ENCODE results near the gene LAPTM5. TPM values are rescaled to one million over a fixed set of nuclear protein-coding genes. Genes with fewer than 3 reads are reported as not detected.
"Not testable (repeated sequence)": the region's sequence is repeated elsewhere in the genome, so short reads cannot be mapped to it uniquely, and the experiment has no call there.

The LAPTM5 gene
- total and polyA plus RNA-seq, 2 donors = 88.6 to 364 TPM

DNA sequence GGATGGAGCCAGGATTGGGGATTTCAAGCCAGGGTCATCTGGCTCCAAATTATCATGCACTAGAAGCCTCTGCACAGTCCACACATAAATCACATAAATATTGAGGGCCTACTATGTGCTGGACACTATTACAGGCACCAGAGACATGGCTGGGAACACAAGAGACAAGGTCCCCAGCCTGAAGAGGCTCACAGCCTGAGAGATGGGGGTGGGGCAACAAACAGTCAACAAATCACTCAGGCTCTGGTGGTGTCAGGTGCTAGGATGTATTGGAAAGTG lies 41.6 kb upstream of the LAPTM5 start:
- Histone ChIP-seq H3K36me3 (ENCODE audit: control insufficient read depth in 2 of 2, insufficient read depth in 2 of 2, low read length in 1 of 2) (no peaks in the 10 kb centered on the region), H3K4me3 (ENCODE audit: low read length in 2 of 2) (no peak overlapping the region), H3K27me3 (ENCODE audit: control insufficient read depth in 2 of 2, insufficient read depth in 1 of 2, low read length in 1 of 2) (peaks cover 0 to 25% of the 10 kb centered on the region in 2 donors), H3K27ac (ENCODE audit: low read depth in 1 of 2, low read length in 1 of 2) (no peak overlapping the region), H3K4me1 (ENCODE audit: control insufficient read depth in 2 of 2, insufficient read depth in 2 of 2, low read length in 2 of 2) (peaks cover 0 to 2% of the 10 kb centered on the region in 2 donors), H3K9me3 (ENCODE audit: control insufficient read depth in 2 of 2, insufficient read depth in 1 of 2, low read length in 1 of 2) (no peaks in the 10 kb centered on the region)
- no peak for DNase-seq (ENCODE audit: low read depth in 6 of 9, low spot score in 9 of 9)

- peaks cover 0 to 2% of the 10 kb centered on the region in 2 donors for H3K4me1 ChIP-seq (ENCODE audit: control insufficient read depth in 2 of 2, insufficient read depth in 2 of 2, low read length in 2 of 2)
- 70% methylated on average over 9 of the region's 9 CpGs for WGBS
- H3K4me3 ChIP-seq (ENCODE audit: low read length in 2 of 2) = no peak overlapping the region
- no peaks in the 10 kb centered on the region for H3K36me3 ChIP-seq (ENCODE audit: control insufficient read depth in 2 of 2, insufficient read depth in 2 of 2, low read length in 1 of 2)
- DNase-seq (ENCODE audit: low read depth in 6 of 9, low spot score in 9 of 9) = no peak
- peak overlapping the region in 1 of 2 donors; percentile 26 for H3K27ac ChIP-seq (ENCODE audit: low read depth in 1 of 2, low read length in 1 of 2)
- H3K27me3 ChIP-seq (ENCODE audit: control insufficient read depth in 2 of 2, insufficient read depth in 1 of 2, low read length in 1 of 2) = peaks cover 0 to 20% of the 10 kb centered on the region in 2 donors
- H3K9me3 ChIP-seq (ENCODE audit: control insufficient read depth in 2 of 2, insufficient read depth in 1 of 2, low read length in 1 of 2) = no peaks in the 10 kb centered on the region
Observed at GRCh38 chr1:30798389-30799232, 41.0 kb upstream of the LAPTM5 start.

DNA sequence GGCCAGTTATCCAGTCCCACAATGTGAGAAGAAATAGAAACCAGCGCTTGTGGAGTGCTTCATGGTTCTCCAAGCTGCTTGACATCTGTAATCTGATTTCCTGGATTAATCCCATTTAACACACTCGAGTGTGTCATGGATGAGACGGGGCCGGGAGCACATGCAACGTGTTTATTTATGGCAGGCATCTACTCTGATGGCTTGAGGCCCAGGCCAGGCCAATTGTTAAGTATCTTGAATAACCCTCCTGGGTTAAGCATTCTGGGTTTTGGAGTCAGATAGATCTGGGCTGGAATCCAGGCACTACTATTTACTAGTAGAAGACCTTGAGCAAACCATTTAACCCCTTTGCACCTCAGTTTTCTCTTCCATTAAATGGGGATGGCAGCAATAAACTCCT lies 37.5 kb upstream of the LAPTM5 start:
- 93% methylated on average over 5 of the region's 5 CpGs for WGBS
- Histone ChIP-seq H3K9me3 (ENCODE audit: control insufficient read depth in 2 of 2, insufficient read depth in 1 of 2, low read length in 1 of 2) (no peaks in the 10 kb centered on the region), H3K36me3 (ENCODE audit: control insufficient read depth in 2 of 2, insufficient read depth in 2 of 2, low read length in 1 of 2) (no peaks in the 10 kb centered on the region), H3K27me3 (ENCODE audit: control insufficient read depth in 2 of 2, insufficient read depth in 1 of 2, low read length in 1 of 2) (peaks cover 0 to 11% of the 10 kb centered on the region in 2 donors), H3K4me1 (ENCODE audit: control insufficient read depth in 2 of 2, insufficient read depth in 2 of 2, low read length in 2 of 2) (peaks cover 0 to 3% of the 10 kb centered on the region in 2 donors), H3K4me3 (ENCODE audit: low read length in 2 of 2) (no peak overlapping the region), H3K27ac (ENCODE audit: low read depth in 1 of 2, low read length in 1 of 2) (no peak overlapping the region)
- DNase-seq (ENCODE audit: low read depth in 6 of 9, low spot score in 9 of 9) = no peak

DNA sequence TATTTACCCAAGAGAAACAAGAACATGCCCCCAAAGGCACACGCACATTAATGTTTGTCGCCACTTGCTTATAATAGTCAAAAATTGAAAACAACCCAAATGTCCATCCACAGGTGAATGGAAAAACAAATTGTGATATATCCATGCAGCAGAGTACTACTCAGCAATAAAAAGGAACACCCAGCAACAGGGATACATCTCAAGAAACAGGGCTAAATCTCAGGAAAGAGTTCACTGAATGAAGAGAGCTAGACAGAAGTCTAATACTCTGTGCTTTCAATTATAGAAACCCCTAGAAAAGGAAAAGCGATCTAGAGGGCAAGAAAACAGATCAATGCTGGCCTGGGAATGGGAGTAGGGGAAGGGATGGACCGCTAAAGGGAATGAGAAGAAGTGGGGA lies 36.7 kb upstream of the LAPTM5 start:
- 93% methylated on average over 4 of the region's 4 CpGs for WGBS
- peaks cover 0 to 3% of the 10 kb centered on the region in 2 donors for H3K4me1 ChIP-seq (ENCODE audit: control insufficient read depth in 2 of 2, insufficient read depth in 2 of 2, low read length in 2 of 2)

DNA sequence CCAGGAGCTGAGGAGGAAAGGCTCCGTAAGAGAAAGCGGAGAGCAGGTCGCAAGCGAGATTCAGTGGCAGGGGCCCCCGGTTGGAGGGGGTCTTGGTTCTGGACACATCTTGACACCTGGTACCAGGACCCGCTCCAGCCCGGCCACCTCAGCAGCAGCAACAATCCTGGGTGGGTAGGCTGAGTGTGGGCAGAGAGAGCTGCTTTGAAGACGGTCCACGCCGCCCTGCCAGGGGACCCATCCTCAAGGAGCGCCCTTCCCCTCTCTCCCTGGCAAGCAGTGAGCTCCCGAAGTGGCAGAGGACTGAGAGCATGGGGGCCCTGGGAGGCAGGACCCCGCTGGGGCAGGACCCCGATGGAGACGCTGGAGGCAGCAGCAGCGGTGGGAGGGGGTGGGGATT lies 35.6 kb upstream of the LAPTM5 start:
- WGBS = 91% methylated on average over 16 of the region's 16 CpGs
- Histone ChIP-seq H3K27ac (ENCODE audit: low read depth in 1 of 2, low read length in 1 of 2) (no peak overlapping the region), H3K4me3 (ENCODE audit: low read length in 2 of 2) (no peak overlapping the region), H3K27me3 (ENCODE audit: control insufficient read depth in 2 of 2, insufficient read depth in 1 of 2, low read length in 1 of 2) (peaks cover 0 to 20% of the 10 kb centered on the region in 2 donors), H3K36me3 (ENCODE audit: control insufficient read depth in 2 of 2, insufficient read depth in 2 of 2, low read length in 1 of 2) (no peaks in the 10 kb centered on the region), H3K9me3 (ENCODE audit: control insufficient read depth in 2 of 2, insufficient read depth in 1 of 2, low read length in 1 of 2) (no peaks in the 10 kb centered on the region), H3K4me1 (ENCODE audit: control insufficient read depth in 2 of 2, insufficient read depth in 2 of 2, low read length in 2 of 2) (peaks cover 0 to 3% of the 10 kb centered on the region in 2 donors)
- no peak for DNase-seq (ENCODE audit: low read depth in 6 of 9, low spot score in 9 of 9)

More for the DNA sequence above, 36.7 kb upstream of the LAPTM5 start:
- no peaks in the 10 kb centered on the region for H3K36me3 ChIP-seq (ENCODE audit: control insufficient read depth in 2 of 2, insufficient read depth in 2 of 2, low read length in 1 of 2)
- H3K9me3 ChIP-seq (ENCODE audit: control insufficient read depth in 2 of 2, insufficient read depth in 1 of 2, low read length in 1 of 2) = no peaks in the 10 kb centered on the region
- no peak for DNase-seq (ENCODE audit: low read depth in 6 of 9, low spot score in 9 of 9)
- no peak overlapping the region for H3K4me3 ChIP-seq (ENCODE audit: low read length in 2 of 2)
- peaks cover 0 to 16% of the 10 kb centered on the region in 2 donors for H3K27me3 ChIP-seq (ENCODE audit: control insufficient read depth in 2 of 2, insufficient read depth in 1 of 2, low read length in 1 of 2)
- H3K27ac ChIP-seq (ENCODE audit: low read depth in 1 of 2, low read length in 1 of 2) = no peak overlapping the region

- no peak overlapping the region for H3K4me3 ChIP-seq (ENCODE audit: low read length in 2 of 2)
- DNase-seq (ENCODE audit: low read depth in 6 of 9, low spot score in 9 of 9) = no peak
- H3K9me3 ChIP-seq (ENCODE audit: control insufficient read depth in 2 of 2, insufficient read depth in 1 of 2, low read length in 1 of 2) = no peaks in the 10 kb centered on the region
- peaks cover 0 to 28% of the 10 kb centered on the region in 2 donors for H3K27me3 ChIP-seq (ENCODE audit: control insufficient read depth in 2 of 2, insufficient read depth in 1 of 2, low read length in 1 of 2)
- no peak overlapping the region for H3K27ac ChIP-seq (ENCODE audit: low read depth in 1 of 2, low read length in 1 of 2)
- H3K36me3 ChIP-seq (ENCODE audit: control insufficient read depth in 2 of 2, insufficient read depth in 2 of 2, low read length in 1 of 2) = no peaks in the 10 kb centered on the region
- H3K4me1 ChIP-seq (ENCODE audit: control insufficient read depth in 2 of 2, insufficient read depth in 2 of 2, low read length in 2 of 2) = peaks cover 0 to 3% of the 10 kb centered on the region in 2 donors
- 88% methylated on average over 5 of the region's 5 CpGs for WGBS
Observed at GRCh38 chr1:30791868-30792267, 34.3 kb upstream of the LAPTM5 start.

- Histone ChIP-seq H3K4me3 (ENCODE audit: low read length in 2 of 2) (no peak overlapping the region), H3K27me3 (ENCODE audit: control insufficient read depth in 2 of 2, insufficient read depth in 1 of 2, low read length in 1 of 2) (peaks cover 0 to 31% of the 10 kb centered on the region in 2 donors), H3K27ac (ENCODE audit: low read depth in 1 of 2, low read length in 1 of 2) (no peak overlapping the region), H3K4me1 (ENCODE audit: control insufficient read depth in 2 of 2, insufficient read depth in 2 of 2, low read length in 2 of 2) (peaks cover 0 to 3% of the 10 kb centered on the region in 2 donors), H3K9me3 (ENCODE audit: control insufficient read depth in 2 of 2, insufficient read depth in 1 of 2, low read length in 1 of 2) (no peaks in the 10 kb centered on the region), H3K36me3 (ENCODE audit: control insufficient read depth in 2 of 2, insufficient read depth in 2 of 2, low read length in 1 of 2) (no peaks in the 10 kb centered on the region)
- WGBS = 23% methylated on average over 5 of the region's 5 CpGs
- DNase-seq (ENCODE audit: low read depth in 6 of 9, low spot score in 9 of 9) = no peak
Observed at GRCh38 chr1:30790850-30791778, 33.5 kb upstream of the LAPTM5 start.

DNA sequence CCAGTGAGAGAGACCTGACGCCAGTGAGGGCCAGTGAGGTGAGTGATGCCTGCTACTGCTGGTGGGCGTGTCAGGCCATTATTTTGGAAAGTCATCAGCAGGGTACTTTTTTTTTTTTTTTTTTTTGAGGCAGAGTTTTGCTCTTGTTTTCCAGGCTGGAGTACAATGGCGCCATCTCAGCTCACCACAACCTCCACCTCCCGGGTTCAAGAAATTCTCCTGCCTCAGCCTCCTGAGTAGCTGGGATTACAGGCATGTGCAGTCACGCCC lies 32.6 kb upstream of the LAPTM5 start:
- not testable (repeated sequence) for H3K4me3 ChIP-seq (ENCODE audit: low read length in 2 of 2); H3K4me1 ChIP-seq (ENCODE audit: control insufficient read depth in 2 of 2, insufficient read depth in 2 of 2, low read length in 2 of 2); DNase-seq (ENCODE audit: low read depth in 6 of 9, low spot score in 9 of 9); H3K27ac ChIP-seq (ENCODE audit: low read depth in 1 of 2, low read length in 1 of 2); H3K36me3 ChIP-seq (ENCODE audit: control insufficient read depth in 2 of 2, insufficient read depth in 2 of 2, low read length in 1 of 2); H3K9me3 ChIP-seq (ENCODE audit: control insufficient read depth in 2 of 2, insufficient read depth in 1 of 2, low read length in 1 of 2)
- WGBS = 94% methylated on average over 5 of the region's 5 CpGs
- H3K27me3 ChIP-seq (ENCODE audit: control insufficient read depth in 2 of 2, insufficient read depth in 1 of 2, low read length in 1 of 2) = peaks cover 0 to 33% of the 10 kb centered on the region in 2 donors
